HFF-Myc (cell line): ENCODE measurements around the gene TEAD1.

Source experiments
- DNase-seq: peaks from one replicate; pipeline ENCODE4 v3.0.0-alpha.2; 2011; ENCODE audit warnings: low read depth; ENCODE audit errors: extremely low read depth
- H3K4me3 ChIP-seq: replicated peaks from 2 replicates; pipeline ENCODE4 v1.5.1; 2011; ENCODE audit warnings: low read depth, mild to moderate bottlenecking, control low read depth, low read length
- CTCF ChIP-seq: IDR thresholded peaks from 2 replicates; pipeline ENCODE4 v1.5.1; 2012; ENCODE audit warnings: mild to moderate bottlenecking, low read depth, low read length, control low read depth; ENCODE audit errors: missing control alignments

TEAD1 gene

DNA sequence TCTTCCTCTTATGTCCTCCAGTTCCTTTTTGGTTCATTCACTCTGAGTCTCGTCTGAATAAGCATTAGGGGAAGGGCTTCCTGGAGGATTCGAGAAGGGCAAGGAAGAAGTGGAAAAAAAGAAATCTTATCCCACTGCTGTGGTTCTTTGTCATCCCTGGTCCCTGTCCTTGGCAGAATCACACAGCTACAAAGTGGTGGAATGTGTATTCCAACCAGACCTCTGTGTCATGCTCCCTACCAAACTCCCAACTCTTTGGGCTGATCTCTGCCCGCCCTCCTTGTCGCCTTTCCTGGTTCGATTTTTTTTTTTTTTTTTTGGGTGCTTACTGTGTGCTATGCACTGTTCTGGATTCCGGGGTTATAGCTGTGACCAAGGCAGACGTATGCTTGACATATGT, 61.0 kb downstream of the TEAD1 start:
- H3K4me3 ChIP-seq, result no peak overlapping the region
- DNase-seq, result no peak
- TF ChIP-seq CTCF, result no peak

- no peak for DNase-seq
- TF ChIP-seq CTCF, result no peak
- H3K4me3 ChIP-seq, result no peak overlapping the region
Measured at GRCh38 chr11:12737024-12737423, 62.8 kb downstream of the TEAD1 start.

- H3K4me3 ChIP-seq, result no peak overlapping the region
- no peak for TF ChIP-seq CTCF
- no peak for DNase-seq
Measured at GRCh38 chr11:12741671-12742216, 67.5 kb downstream of the TEAD1 start.

DNA sequence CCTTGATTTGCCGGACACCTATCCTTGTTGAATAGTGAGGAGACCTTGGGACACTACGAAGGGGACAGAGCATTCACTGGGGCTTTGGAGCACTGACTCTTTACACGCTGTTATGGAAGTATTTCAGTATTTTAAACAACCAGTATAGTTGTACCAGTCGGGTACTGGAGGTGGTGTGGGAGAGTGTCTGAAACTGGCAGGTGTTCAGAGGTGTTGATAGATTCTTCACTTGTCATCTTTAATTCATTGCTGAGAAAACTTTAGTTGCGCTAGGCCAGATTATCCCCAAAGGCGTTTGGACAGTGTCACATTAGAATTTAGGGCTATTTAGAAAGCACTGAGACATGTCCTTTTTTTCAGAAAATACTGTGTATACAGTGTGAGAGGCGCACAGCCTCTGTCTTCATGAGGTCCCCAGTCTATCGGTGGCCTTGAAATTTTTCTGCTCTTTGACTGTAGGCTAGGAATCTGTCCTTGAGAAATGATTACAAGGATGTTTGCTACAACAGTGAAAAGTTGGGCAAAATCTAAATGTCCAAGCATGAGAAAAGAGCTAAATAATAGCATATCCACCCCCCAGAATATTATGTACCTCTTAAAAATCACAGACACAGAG, 69.7 kb downstream of the TEAD1 start:
- H3K4me3 ChIP-seq, result no peak overlapping the region
- no peak for TF ChIP-seq CTCF
- no peak for DNase-seq

GRCh38 chr11:12744826-12745502, 70.7 kb downstream of the TEAD1 start:
- DNase-seq, result no peak
- H3K4me3 ChIP-seq, result no peak overlapping the region
- no peak for TF ChIP-seq CTCF

GRCh38 chr11:12745787-12746186, 71.6 kb downstream of the TEAD1 start:
- TF ChIP-seq CTCF, result no peak
- DNase-seq, result no peak
- no peak overlapping the region for H3K4me3 ChIP-seq
